ENCODE results near the gene CADM1. TPM values are rescaled to one million over a fixed set of nuclear protein-coding genes. Genes with fewer than 3 reads are reported as not detected.
A peak's percentile ranks its signal among the peaks of the same experiment; 100 is the strongest.

The CADM1 gene
- total and polyA plus RNA-seq, 8 donors, result 0.58 to 29.7 (median 5.3) TPM

DNA sequence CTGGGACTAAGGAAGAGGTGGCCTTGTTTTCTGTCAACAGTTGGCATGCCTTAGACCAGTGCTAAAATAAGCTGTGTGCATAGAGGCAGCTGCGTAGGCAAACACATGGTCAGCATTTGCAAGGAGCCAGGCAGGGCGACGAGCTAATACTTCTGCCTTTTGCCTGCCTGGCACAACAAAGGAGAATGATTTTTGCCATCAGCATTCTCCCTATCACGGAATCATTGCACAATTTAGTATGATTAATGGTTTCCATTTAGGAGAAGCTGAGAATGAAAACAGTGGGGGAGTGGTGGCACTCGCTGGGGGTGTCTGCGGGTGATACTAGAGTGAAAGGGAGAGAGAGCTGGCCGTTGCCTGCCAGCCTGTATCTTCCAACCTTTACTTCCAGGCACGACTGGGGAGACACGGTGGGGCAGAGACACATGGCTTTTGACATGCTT lies 336.0 kb downstream of the CADM1 start:
- no peak overlapping the region for H3K27ac ChIP-seq
- TF ChIP-seq EP300 (IDR thresholded peaks at IDR 0.05) (no peak), POLR2A (IDR thresholded peaks at IDR 0.05) (no peak), POLR2AphosphoS5 (IDR thresholded peaks at IDR 0.05) (no peak)
- TF ChIP-seq, protein P1, sequence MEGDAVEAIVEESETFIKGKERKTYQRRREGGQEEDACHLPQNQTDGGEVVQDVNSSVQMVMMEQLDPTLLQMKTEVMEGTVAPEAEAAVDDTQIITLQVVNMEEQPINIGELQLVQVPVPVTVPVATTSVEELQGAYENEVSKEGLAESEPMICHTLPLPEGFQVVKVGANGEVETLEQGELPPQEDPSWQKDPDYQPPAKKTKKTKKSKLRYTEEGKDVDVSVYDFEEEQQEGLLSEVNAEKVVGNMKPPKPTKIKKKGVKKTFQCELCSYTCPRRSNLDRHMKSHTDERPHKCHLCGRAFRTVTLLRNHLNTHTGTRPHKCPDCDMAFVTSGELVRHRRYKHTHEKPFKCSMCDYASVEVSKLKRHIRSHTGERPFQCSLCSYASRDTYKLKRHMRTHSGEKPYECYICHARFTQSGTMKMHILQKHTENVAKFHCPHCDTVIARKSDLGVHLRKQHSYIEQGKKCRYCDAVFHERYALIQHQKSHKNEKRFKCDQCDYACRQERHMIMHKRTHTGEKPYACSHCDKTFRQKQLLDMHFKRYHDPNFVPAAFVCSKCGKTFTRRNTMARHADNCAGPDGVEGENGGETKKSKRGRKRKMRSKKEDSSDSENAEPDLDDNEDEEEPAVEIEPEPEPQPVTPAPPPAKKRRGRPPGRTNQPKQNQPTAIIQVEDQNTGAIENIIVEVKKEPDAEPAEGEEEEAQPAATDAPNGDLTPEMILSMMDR (IDR thresholded peaks at IDR 0.05), result no peak
- no peaks in the 10 kb centered on the region for H3K36me3 ChIP-seq
- intact Hi-C loops (cut with DNase I; ENCODE audit: low total_unique reads), result no loop called here
- H3K9me3 ChIP-seq, result no peaks in the 10 kb centered on the region
- no peak overlapping the region for H3K4me3 ChIP-seq
- peaks cover 0 to 9% (median 0%) of the 10 kb centered on the region in 4 donors for H3K4me1 ChIP-seq
- H3K27me3 ChIP-seq, result peaks cover 0 to 30% (median 5%) of the 10 kb centered on the region in 3 donors
- peak in 1 of 2 donors; percentile 46 for DNase-seq
- 41 to 50% (median 49%) methylated on average over 9 of the region's 9 CpGs for WGBS, 5 donors

DNA sequence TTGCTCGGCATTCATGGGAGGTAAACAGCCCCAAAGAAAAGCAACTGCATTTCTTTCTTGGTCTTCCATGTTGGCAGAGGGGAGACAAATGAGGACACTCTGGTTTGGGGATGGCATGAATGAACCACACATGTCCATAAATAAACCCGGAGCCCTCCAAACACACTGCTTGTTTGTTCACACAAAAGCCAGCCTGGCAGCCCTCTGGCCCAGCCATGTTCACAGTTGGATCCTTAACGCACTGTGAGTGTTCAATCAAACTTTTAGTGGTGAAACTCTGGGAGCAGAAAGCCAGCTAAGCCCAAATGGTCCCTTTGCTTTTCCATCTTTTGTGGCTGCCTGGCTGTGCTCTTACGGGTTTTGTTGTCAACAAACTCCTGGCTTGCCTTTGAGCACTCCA lies 336.8 kb downstream of the CADM1 start:
- Histone ChIP-seq H3K36me3 (no peaks in the 10 kb centered on the region), H3K27ac (no peak overlapping the region), H3K27me3 (peaks cover 0 to 37% (median 5%) of the 10 kb centered on the region in 3 donors), H3K4me3 (no peak overlapping the region), H3K9me3 (no peaks in the 10 kb centered on the region), H3K4me1 (peaks cover 0 to 9% (median 0%) of the 10 kb centered on the region in 4 donors)
- 61 to 82% (median 78%) methylated on average over 3 to 4 of the region's 4 CpGs for WGBS, 5 donors
- no peak for TF ChIP-seq EP300 (IDR thresholded peaks at IDR 0.05)
- TF ChIP-seq POLR2A (IDR thresholded peaks at IDR 0.05), result no peak
- TF ChIP-seq, protein P1 (IDR thresholded peaks at IDR 0.05), result no peak
- no peak for TF ChIP-seq POLR2AphosphoS5 (IDR thresholded peaks at IDR 0.05)
- DNase-seq, result no peak
- intact Hi-C loops (cut with DNase I; ENCODE audit: low total_unique reads), result no loop called here

DNA sequence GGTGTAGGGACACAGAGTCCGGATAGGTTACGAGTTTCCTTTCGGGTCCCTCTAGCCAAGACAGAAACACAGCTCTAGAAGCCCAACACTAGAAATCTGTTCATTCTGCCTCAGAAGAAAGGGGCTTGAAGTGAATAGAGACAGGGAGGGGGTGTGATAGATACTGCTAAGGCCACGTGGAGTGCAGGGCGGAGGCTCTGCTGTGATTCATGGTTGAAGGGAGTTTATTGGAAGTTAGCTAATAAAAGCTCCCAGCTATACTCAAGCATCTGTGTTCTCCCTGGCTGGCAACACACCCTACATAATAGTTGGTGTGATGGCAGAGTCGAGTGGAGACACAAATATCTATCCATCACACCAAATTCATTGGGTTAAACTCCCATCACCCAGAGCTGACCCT lies 337.4 kb downstream of the CADM1 start:
- no peaks in the 10 kb centered on the region for H3K9me3 ChIP-seq
- intact Hi-C loops (cut with DNase I; ENCODE audit: low total_unique reads), result no loop called here
- peaks cover 0 to 44% (median 5%) of the 10 kb centered on the region in 3 donors for H3K27me3 ChIP-seq
- H3K4me1 ChIP-seq, result peaks cover 0 to 9% (median 0%) of the 10 kb centered on the region in 4 donors
- peak in 1 of 2 donors; percentile 30 for DNase-seq
- no peak overlapping the region for H3K27ac ChIP-seq
- H3K4me3 ChIP-seq, result no peak overlapping the region
- WGBS, 5 donors, result 55 to 67% (median 61%) methylated on average over 6 of the region's 6 CpGs
- H3K36me3 ChIP-seq, result no peaks in the 10 kb centered on the region
- TF ChIP-seq POLR2AphosphoS5 (IDR thresholded peaks at IDR 0.05) (no peak), POLR2A (IDR thresholded peaks at IDR 0.05) (no peak), EP300 (IDR thresholded peaks at IDR 0.05) (no peak)
- TF ChIP-seq, protein P1 (IDR thresholded peaks at IDR 0.05), result no peak

DNA sequence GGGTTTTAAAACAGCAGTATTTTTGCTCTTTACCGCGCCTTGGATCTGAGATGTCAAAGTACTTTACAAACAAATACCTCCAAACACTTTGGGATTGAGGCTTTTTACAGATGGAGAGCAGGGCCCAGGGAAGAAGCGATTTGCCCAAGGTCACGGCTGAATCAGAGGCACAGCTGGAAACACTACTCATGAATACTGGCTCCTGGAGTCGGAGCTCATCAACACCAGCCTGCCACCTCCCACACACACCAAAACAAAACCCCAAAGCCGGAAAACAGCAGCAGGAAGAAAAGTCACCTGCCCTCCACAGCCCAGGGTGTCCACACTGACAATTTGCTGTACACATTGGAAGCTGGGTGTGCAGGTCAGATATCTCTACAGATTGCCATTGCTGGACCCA lies 339.4 kb downstream of the CADM1 start:
- WGBS, 5 donors, result 53 to 63% (median 61%) methylated on average over 6 of the region's 6 CpGs
- intact Hi-C loops (cut with DNase I; ENCODE audit: low total_unique reads), result no loop called here
- no peak overlapping the region for H3K27ac ChIP-seq
- H3K27me3 ChIP-seq, result peaks cover 0 to 61% (median 5%) of the 10 kb centered on the region in 3 donors
- no peaks in the 10 kb centered on the region for H3K9me3 ChIP-seq
- TF ChIP-seq POLR2AphosphoS5 (IDR thresholded peaks at IDR 0.05), result no peak
- H3K36me3 ChIP-seq, result no peaks in the 10 kb centered on the region
- H3K4me1 ChIP-seq, result peaks cover 0 to 9% (median 0%) of the 10 kb centered on the region in 4 donors
- H3K4me3 ChIP-seq, result no peak overlapping the region
- DNase-seq, result no peak

DNA sequence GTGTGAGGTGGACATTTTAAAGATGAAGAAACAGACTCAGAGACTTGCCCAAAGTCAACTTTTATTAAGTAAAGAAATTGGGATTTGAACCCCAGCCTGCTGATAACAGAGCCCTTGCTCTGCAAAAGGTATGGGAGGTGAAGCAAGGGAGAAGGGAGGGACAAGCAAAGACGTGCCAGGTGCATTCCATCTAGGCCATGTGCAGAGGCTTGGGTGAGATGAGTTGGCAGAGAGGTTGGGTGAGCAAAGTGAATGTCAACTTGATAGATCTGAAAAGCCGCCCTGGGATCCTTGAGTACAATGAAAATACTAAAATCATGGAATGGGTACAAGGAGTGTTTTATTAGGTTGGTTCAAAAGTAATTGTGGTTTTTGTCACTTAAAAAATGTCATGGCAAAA lies 341.3 kb downstream of the CADM1 start:
- no peak for DNase-seq
- intact Hi-C loops (cut with DNase I; ENCODE audit: low total_unique reads), result no loop called here
- H3K36me3 ChIP-seq, result no peaks in the 10 kb centered on the region
- whole genome bisulfite sequencing, 5 donors, result 46 to 73% (median 67%) methylated on average over 2 of the region's 2 CpGs
- H3K9me3 ChIP-seq, result no peaks in the 10 kb centered on the region
- no peak overlapping the region for H3K4me3 ChIP-seq
- H3K27me3 ChIP-seq, result peaks cover 0 to 69% (median 5%) of the 10 kb centered on the region in 3 donors
- H3K4me1 ChIP-seq, result peaks cover 0 to 2% (median 0%) of the 10 kb centered on the region in 4 donors
- H3K27ac ChIP-seq, result no peak overlapping the region
- TF ChIP-seq EP300 (IDR thresholded peaks at IDR 0.05), result no peak
- no peak for TF ChIP-seq POLR2AphosphoS5 (IDR thresholded peaks at IDR 0.05)
- no peak for TF ChIP-seq POLR2A (IDR thresholded peaks at IDR 0.05)
- TF ChIP-seq, protein P1 (IDR thresholded peaks at IDR 0.05), result no peak

Data from stomach (tissue), 9 donors.